Lung (tissue), 12 donors: ENCODE measurements around the gene KIDINS220. TPM values are rescaled to one million over a fixed set of nuclear protein-coding genes. Genes with fewer than 3 reads are reported as not detected.

Experiments used
- ATAC-seq: fragments of 200-7000 bp; cut with Tn5 transposase; one replicate; pipeline ENCODE4 v1.9.1; 2020; ENCODE audit warnings: moderate number of reproducible peaks; ENCODE audit not compliant: insufficient read depth, low FRiP score
- DNase-seq, 3 donors: peaks; one replicate each; pipeline ENCODE4 v3.0.0-alpha.2; 2013 to 2017
- H3K27ac ChIP-seq, 2 donors: one replicate each; pipeline ENCODE4 v1.5.1; 2013; ENCODE audit warnings: mild to moderate bottlenecking in 2 of 2, moderate library complexity in 2 of 2, control low read depth in 1 of 2, inconsistent platforms in 1 of 2, low read depth in 1 of 2, low read length in 1 of 2
- H3K27me3 ChIP-seq, 3 donors: one replicate each; pipeline ENCODE4 v1.5.1; 2013; ENCODE audit warnings: low read length in 2 of 3; ENCODE audit not compliant: control insufficient read depth in 3 of 3, insufficient read depth in 3 of 3
- H3K36me3 ChIP-seq, 4 donors: one replicate each; pipeline ENCODE4 v1.5.1; 2013; ENCODE audit warnings: low read length in 4 of 4, mild to moderate bottlenecking in 1 of 4, moderate library complexity in 1 of 4; ENCODE audit not compliant: control insufficient read depth in 4 of 4, insufficient read depth in 4 of 4
- H3K4me1 ChIP-seq, 5 donors: one replicate each; pipeline ENCODE4 v1.5.1; 2013; ENCODE audit warnings: low read length in 5 of 5, mild to moderate bottlenecking in 2 of 5, moderate library complexity in 1 of 5; ENCODE audit not compliant: control insufficient read depth in 5 of 5, insufficient read depth in 5 of 5
- H3K4me3 ChIP-seq: one replicate; pipeline ENCODE4 v1.5.1; 2013; ENCODE audit warnings: mild to moderate bottlenecking, control low read depth, moderate library complexity
- H3K9ac ChIP-seq, 2 donors: one replicate each; pipeline ENCODE4 v1.5.1; 2013; ENCODE audit warnings: low read length in 2 of 2, control low read depth in 1 of 2; ENCODE audit not compliant: insufficient read depth in 1 of 2
- H3K9me3 ChIP-seq, 4 donors: one replicate each; pipeline ENCODE4 v1.5.1; 2013; ENCODE audit warnings: low read length in 3 of 4, mild to moderate bottlenecking in 1 of 4, moderate library complexity in 1 of 4; ENCODE audit not compliant: control insufficient read depth in 4 of 4, insufficient read depth in 3 of 4
- CTCF ChIP-seq: IDR thresholded peaks from 2 replicates; pipeline ENCODE4 v1.5.1; 2012; ENCODE audit warnings: mild to moderate bottlenecking; ENCODE audit errors: control extremely low read depth, extremely low read depth
- WGBS, 2 donors: extraction: QIAGEN DNeasy Blood & Tissue Kit; methylation state at CpG; one replicate each; pipeline ENCODE4 v1.1.7; 2013; 5-methylcytosine and 5-hydroxymethylcytosine counted together
- polyA plus RNA-seq, 2 donors: library from polyadenylated mRNA; stranded (reverse); fragments of 200-250 nt; gene quantifications; one replicate each; pipeline ENCODE4 v1.2.1, GENCODE V29; 2013
- total RNA-seq, 2 donors: library from RNA; depleted of rRNA in 1 of 2; stranded (reverse); fragments of >200 nt in 1 of 2; gene quantifications; one replicate each; pipeline ENCODE4 v1.2.1, GENCODE V29; 2014 to 2021
- donor health status: control.
- donor health status: control.
- donor health status: Bipolar disorder and iron deficiency.
- donor health status: healthy.
- donor health status: DM: yes; HTN: yes; CAD: no.

Gene KIDINS220
- total and polyA plus RNA-seq, 4 donors, result 16.2 to 211 (median 36.4) TPM

- peaks cover 0 to 24% (median 7%) of the 10 kb centered on the region in 5 donors for H3K4me1 ChIP-seq
- ATAC-seq (no peak), DNase-seq (peak; percentile 20 to 76 (median 61))
- H3K4me3 ChIP-seq, result no peak overlapping the region
- no peaks in the 10 kb centered on the region for H3K27me3 ChIP-seq
- H3K9ac ChIP-seq, result no peak overlapping the region
- H3K27ac ChIP-seq, result no peak overlapping the region
- no peak for TF ChIP-seq CTCF
- H3K36me3 ChIP-seq, result peaks cover 4 to 19% (median 14%) of the 10 kb centered on the region in 4 donors
- H3K9me3 ChIP-seq, result peaks cover 0 to 7% (median 2%) of the 10 kb centered on the region in 4 donors
Observed at GRCh38 chr2:8754106-8754776, 83.2 kb downstream of the KIDINS220 start.

GRCh38 chr2:8753609-8754008, 83.8 kb downstream of the KIDINS220 start:
- Histone ChIP-seq H3K4me1 (peaks cover 0 to 24% (median 4%) of the 10 kb centered on the region in 5 donors), H3K9me3 (peaks cover 0 to 7% (median 2%) of the 10 kb centered on the region in 4 donors), H3K36me3 (peaks cover 4 to 19% (median 14%) of the 10 kb centered on the region in 4 donors), H3K27ac (no peak overlapping the region), H3K27me3 (no peaks in the 10 kb centered on the region), H3K9ac (no peak overlapping the region), H3K4me3 (no peak overlapping the region)
- ATAC-seq, result no peak
- TF ChIP-seq CTCF, result no peak
- WGBS, 2 donors, result 94 to 97% methylated on average over 3 of the region's 3 CpGs
- DNase-seq, result peak in 2 of 3 donors; percentile 18 to 22

- Histone ChIP-seq H3K27me3 (no peaks in the 10 kb centered on the region), H3K9ac (no peak overlapping the region), H3K4me1 (peaks cover 0 to 24% (median 3%) of the 10 kb centered on the region in 5 donors), H3K27ac (no peak overlapping the region), H3K36me3 (peaks cover 2 to 17% (median 11%) of the 10 kb centered on the region in 4 donors), H3K9me3 (peaks cover 0 to 7% (median 1%) of the 10 kb centered on the region in 4 donors), H3K4me3 (no peak overlapping the region)
- ATAC-seq, result no peak
- no peak for TF ChIP-seq CTCF
- no peak for DNase-seq
- WGBS, 2 donors, result 97% methylated on average over 4 of the region's 4 CpGs
Observed at GRCh38 chr2:8752385-8752784, 85.0 kb downstream of the KIDINS220 start.
